AML-193 (cell line): Measurements from ENCODE around the gene VPS51.

Experiments
- DNase-seq, 2 experiments: peaks; one replicate each; lab custom pipeline; 2025; lab: John Stamatoyannopoulos, UW

The VPS51 gene

DNA sequence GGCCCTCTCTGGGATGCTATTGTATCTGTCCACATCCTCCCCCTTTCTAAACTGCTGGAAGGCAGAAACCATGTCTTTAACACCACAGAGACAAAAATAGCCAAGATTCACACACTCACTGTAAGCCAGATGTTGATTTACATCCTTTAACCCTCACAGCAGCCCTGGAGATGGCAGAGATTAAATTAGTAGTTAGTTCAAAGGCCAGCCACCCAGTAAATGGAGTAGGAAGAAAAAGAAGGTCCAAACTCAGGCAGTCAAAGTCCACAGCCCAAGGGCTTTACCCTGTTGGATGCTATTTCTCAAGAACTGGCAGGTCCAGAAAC lies 23.6 kb downstream of the VPS51 start:
- DNase-seq = no peak

DNA sequence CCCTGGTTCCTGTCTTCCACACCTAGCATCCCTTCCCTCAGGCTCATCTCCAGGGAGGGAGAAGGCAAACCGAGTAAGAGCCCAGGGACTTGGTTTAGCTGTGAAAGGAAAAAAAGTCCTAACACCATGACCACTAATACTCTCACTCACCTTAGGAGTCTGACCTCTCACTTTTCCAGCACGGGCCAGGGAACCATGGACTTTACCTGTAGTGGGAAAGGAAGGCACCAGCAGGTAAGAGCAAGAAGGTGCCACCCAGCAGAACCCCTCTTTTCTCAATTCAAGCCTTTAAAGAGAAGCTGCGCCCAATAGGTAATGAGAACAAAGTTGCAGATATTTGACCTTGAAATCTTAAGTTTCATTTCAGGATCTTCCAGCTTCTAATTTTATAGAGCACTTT lies 24.8 kb downstream of the VPS51 start:
- DNase-seq = no peak

DNA sequence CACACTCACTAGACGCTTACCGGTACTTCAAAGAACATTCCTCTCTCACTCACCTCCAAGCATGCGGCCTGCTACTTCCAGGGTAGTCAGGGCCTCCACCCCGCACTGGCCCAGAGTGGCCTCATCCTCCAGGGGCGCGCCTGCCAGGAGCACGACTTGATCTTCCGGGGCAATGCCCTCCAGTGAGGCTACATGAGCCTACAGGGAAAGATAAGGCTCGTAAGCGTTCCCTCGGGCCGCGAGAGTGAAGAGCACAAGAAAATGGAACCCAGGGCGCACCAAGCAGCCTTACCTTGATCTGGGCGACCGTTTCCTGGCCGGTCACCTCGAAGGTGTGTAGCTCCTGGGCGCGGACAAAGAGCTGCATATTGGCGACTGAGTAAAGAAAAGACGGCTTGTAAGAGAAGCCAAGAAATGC lies 25.4 kb downstream of the VPS51 start:
- peak in 1 of 2 experiments; percentile 6 for DNase-seq

DNA sequence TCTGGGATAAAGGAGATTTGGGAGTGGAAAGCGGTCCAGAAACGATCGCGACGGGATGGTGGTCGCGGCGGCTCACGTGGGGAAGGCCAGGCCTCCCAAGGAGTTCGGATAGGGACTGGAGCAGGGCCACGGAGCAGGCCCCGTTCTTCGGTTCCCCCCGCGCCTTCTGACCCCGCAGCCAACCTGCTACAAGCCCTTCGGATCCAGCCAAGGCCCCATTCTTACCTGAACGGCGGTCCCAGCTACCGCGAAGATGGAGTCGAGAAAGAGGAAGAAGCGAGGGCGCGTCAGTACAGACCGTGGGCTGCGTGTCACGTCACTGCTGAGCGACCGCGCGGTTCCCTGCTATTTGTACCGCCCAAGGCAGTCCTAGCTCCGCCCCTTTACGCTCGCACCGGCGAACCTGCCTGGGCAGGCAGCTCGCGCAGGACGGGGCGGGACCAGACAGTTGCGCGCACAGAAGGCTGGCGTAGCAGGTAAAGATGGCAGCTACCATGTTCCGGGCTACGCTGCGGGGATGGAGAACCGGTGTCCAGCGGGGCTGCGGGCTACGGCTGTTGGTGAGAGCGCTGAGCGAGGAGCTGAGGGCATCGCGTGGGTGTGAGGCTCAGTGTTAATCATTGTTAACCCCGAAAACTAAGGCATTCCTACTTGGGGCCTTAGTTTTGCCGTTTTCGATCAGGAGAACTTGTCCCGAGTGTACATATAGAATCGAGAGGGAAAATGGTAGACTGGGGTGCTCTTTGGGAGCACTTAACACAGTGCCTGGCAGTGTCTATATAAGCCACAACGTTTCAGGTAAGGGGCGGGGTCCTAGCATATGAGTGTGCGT lies 26.1 kb downstream of the VPS51 start, which contains the start of the genes FAU and MRPL49:
TSS of gene FAU (minus strand) at position 270 of the 832 bp plus-strand sequence. CDS start 321 bp downstream, outside the sequence.
TSS of gene MRPL49 (plus strand) at position 457 of the 832 bp plus-strand sequence. CDS start at position 483, 26 bp downstream.
- peak; percentile 97 to 98 for DNase-seq

DNA sequence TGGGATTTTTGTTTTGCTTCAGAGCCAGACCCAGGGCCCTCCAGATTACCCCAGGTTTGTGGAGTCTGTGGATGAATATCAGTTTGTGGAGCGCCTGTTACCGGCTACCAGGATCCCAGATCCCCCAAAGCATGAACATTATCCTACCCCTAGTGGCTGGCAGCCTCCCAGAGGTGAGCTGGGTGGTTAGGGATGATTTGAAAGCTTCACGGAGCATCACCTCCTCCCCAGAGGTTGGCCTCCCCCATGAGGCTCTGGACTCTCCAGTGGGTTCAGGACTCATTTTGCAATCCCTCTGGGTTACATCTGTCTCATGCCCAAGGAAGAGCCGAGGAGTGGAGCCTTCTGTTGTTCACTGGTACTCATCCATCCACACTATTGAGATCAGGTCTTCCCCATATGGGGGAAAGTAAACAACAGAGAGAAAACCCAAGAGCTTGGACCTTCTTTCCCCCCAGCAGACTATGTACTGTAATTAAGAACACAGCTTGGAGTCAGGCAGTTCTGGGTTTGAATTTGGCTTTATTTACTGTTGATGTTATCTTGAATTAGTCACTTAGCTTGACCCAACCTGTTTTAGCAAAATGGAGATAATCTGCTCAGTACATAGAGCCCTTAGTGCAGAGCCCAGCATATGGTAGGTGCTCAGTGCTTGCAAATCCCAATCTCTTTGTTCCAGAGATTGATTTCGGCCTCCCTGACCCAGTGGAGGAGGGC lies 28.6 kb downstream of the VPS51 start:
- no peak for DNase-seq

DNA sequence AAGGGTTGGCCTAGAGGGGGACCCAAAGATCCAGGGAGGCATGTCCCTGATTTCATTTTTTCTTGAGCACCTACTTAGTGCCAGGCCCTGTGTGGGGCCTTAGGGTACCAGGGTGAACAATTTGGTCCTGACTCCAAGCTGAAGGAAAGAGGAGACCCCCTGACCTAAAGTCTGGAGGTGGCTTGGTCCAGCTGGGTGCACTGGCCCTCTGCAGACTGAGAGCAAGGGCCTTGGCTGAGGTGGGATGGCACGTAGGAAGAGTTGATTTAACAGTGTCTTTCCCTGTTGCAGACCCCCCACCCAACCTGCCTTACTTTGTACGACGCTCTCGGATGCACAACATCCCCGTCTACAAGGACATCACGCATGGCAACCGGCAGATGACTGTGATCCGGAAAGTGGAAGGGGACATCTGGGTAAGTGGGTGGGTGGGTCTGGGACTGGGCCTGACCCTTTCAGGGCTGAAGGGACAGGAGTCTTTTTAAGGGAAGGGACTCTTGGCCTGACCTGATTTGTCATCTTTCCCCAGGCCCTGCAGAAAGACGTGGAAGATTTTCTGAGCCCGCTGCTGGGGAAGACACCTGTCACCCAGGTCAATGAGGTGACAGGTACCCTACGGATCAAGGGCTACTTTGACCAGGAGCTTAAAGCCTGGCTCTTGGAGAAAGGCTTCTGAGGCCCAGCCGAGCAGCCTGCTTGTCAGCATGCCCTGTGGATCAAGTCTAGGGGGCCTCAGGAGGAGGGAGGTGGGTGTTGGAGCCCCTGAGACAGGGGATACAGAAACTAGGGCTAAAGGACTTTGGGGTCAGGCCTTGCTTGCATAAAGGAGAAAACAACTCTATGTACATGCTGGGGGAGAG lies 29.4 kb downstream of the VPS51 start:
- DNase-seq = no peak

DNA sequence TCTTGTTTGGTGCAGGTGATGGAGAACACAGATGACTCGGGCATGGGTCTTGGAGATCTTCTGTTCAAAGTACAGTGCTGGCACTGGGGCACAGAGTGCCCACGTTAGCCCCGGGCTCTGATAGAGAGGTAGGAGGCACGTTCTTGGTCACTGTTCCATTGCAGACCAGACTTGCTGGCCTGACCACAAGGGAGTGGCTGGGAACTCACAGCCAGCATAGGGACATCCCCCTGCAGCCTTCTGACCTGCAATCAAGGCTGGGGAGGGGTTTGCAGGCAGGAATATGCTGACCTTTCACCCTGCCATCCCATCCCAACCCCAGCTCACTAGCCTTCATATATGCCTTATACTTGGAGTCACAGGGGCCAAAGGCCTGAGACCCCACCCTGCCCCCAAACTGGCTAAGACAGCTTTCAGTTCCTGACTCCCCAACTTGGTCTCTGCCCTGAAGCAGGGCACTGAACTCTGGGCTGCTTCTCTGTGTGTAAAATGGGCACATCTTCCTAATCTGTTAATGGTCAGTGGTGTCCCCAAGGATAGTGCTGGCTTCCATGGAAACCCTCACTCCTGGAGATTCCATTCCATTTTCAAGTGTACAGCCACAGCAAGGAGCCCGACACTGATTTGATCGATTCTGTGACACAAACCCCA lies 30.7 kb downstream of the VPS51 start:
- DNase-seq = no peak

DNA sequence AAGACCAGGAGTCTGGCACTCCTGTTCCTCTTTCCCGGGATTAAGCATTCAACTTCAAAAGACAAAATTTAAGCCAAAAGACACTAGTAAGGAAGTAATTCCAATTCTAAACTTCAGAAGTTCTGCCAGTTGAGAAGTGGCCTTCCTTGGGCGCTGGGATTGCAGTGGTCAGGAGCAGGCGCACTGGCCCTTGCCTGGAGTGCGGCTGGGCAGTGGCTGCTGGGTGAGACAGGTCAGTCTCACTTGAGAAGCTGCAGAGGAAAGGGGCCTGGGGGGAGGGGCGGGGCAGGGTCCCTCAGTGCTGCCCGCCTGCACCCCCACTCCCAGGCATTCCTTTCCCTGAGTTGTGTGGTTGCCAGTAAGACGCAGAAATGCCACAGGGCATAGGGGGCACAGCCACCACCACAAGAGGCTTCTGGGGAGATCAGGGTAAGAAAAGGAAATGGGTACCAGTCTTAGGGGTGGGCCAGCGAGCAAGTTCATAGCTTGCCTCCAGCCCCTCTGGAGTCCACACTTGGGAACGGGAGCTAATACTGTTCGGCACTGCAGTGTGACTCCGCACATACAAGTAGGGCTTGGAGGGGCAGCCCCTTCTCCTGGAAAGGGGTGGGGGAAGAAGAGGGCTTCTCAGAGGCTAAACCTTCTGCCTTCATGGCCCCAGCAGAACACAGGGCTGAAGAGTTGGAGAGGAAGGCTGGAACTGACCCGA lies 31.6 kb downstream of the VPS51 start:
- no peak for DNase-seq

DNA sequence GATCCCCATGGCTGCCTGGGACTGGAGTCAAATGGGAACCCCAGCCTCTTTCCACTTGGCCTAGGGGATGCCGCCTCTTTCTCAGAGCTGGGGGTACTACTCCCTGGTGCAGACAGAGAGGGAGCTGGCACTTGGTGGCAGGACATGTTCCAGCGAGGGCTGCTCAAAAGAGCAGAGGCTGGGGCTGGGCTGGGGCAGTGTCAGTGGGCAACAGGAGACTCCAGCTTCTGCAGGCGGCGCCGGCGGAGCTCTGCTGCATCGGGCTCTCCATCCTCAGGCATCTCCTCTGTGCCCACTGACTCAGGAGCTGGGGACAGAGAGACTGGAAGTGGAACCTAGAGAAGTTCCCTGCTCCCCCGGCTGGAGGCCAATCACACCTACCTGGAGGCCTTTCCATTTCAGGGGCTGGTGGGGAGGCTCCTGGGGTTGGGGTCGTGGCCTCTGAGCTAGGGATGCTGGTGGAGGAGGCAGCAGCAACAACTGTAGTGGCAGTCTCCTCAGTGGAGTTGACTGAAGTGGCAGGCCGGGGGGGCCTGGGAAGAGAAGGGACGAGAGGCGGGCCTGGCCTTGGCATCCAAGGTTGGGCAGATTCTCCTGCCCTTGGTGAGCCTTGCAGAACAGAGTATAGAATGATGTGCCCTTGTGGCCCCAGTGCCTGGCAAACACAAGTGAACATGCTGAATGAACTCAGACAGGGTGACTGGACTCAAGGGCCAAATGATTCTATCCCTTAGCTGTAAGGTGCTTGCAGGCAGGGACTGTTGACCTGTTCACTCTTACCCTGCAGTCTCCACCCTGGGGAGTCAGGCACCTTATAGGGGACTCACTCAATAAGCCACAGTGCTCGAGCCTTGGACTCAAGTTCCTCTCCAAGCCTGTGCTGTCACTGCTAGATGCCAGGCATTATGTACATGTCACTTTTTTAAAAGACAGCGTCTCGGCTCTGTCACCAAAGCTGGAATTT lies 32.5 kb downstream of the VPS51 start:
- no peak for DNase-seq

DNA sequence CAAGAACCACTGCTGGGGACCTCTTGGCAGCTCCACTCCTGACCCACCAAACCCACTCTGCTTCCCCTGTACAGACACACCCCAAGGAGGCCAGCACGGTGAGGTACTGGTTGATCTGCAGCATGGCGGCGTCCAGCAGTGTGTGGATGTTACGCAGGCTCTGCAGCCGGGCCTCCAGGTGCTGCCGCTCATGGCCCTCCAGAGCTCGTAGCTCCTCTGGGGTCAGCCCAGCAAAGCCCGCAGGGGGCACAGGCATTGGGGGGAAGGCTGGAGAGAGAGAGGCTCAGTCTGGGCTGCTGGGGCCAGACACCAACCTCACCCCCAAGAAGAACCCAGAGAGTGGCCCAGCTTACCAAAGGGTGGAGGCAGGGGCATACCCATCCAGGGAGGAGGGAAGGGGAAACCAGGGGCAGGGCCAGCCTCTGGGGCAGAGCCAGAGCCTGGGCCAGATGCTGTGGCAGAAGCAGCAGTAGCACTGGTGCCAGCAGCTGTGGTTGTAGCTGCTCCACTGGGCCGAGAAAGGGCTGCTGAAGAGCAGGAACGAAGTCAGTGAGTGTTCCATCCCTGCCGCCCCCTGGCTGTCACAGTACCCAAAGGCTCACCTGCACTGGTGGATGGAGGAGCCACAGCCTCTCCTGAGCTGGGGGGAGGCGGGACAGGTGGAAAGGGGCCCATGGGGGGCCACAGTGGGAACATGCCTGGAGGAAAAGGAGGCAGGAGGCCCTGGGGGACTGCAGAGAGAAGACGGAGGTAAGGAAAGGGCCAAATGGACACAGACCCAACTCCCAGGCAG lies 33.8 kb downstream of the VPS51 start:
- no peak for DNase-seq

DNA sequence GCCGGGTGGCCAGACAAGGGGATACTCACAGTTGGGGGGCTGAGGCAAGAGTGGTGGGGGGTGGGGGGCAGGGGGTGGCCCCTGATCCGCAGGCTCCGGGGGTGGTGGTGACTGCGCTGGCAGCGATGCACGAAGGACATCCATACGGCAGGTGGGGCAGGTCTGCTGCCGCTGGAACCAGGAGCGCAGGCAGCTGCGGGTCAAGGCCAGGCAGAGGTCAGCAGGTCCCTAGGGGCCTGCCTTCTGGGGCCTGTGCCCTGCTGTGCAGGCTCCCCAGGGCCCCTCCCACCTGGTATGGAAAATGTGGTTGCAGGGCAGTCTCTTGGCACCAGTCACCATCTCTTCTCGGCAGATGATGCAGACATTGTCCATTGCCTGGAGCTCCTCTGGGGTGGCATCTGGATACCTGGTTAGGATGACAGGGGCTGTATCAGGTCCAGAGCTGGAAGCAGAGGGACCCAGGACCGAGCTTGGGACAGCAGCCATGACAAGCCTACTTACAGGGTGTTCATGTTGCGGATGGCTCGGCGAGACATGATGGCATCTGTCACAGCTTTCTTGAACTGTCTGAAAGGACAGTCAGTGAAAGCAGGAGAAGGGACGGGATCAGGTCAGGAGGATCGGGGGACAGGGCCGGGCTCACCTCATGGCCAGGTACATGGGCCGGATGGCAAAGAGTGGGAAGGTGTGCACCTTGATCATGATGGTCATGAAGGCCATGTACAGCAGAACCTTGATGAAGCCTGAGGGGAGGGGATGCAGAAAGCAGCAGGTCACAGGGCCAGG lies 34.8 kb downstream of the VPS51 start:
- DNase-seq = no peak

DNA sequence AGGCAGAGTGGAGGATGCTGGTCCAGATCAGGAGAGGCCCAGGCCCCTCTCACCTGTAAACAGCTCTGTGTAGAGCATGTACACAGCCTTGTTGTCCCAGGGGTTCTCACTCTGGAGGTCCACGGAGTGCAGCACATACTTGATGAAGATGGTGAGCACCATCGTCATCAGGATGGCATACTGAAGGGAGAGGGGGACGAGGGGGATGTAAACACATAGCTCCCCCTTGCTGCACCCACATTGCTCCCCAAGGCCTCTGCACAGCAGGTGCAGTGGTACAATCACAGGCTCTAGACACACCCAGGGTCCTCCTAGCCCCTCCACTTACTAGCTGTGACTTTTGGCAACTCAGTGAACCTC lies 35.4 kb downstream of the VPS51 start:
- no peak for DNase-seq

DNA sequence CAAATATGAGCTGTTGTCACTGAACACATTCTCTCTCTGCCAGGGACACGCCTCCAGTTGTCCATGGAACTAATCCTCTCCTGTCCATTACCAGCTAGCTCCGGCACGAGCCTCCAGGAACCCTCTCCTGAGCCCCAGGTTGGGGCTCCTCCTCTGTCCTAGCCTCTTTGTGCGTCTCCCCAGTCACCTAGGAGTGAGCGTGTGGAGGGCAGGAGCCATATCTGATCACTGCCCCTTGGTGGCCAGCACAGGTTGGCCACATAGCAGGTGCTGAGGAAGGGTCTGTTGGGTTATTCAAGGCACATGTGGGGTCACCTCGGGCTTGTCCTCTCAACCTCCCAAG lies 35.9 kb downstream of the VPS51 start:
- DNase-seq = no peak

DNA sequence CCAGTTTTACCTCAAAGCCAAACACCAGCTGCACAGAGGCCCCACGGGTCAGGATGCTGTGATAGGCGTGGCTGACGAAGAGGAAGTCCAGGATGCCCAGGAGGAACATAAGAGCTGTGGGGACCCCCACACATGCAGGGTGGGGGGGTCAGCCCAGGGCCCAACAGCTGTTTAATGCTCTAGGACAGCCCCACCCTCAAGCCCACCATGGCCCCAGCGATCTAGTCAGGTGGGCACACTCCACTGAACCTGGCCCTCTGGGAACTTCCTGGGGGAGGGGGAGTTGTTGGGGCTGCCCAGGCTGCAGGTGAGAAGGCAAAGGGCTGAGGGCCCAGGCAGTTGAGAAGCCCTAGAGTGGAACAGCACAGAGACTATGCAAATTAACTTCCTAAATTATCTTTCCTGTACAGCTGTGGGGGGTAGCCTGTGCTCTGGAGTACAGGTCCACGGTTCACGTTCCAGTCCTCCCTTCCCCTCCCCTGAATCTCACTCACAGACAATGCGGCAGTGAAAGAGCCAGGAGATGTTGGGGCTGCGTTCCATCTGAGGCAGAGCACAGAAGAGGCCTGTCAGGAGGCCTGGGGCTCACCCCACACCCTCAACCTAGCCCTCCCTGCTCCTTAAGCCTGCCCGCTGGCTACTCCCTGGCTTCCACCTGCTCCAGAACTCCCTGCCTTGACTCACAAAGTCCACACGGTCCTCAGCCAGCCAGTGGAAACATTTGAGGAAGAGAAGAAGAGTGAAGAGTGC lies 36.4 kb downstream of the VPS51 start:
- no peak for DNase-seq

DNA sequence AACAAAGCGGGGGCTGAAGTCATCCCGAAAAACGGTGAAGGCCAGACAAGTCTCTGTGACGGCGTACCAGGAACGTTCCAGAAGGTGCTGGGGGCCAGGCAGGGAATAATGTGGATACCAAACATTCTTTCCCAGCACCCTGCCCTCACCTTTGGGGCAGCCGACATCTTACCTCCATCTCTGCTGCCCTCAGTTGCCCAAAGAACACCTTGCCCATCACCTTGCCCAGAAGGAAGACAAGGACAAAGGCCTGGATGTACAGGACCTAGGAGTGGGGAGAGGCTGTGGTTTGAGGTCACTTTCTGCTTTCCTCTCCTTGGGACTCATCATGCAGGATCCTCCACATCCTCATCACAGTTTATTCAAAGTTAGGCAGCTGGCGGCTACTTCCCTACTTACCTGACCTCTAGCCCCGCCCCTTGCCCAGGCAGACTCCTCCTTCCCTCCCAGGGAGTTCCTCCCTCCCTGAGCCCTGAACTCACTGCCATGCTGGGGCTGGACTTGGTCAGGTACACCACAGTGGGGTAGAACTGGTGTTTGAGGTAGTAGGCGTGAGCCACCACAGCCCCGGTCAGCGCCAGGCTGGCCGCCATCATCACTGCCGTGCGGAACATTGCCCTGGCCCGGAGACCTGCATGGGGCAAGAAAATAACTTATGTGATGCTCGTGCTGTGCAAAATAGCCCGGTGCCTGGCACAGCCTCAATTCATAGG lies 37.1 kb downstream of the VPS51 start:
- peak; percentile 8 to 10 for DNase-seq

DNA sequence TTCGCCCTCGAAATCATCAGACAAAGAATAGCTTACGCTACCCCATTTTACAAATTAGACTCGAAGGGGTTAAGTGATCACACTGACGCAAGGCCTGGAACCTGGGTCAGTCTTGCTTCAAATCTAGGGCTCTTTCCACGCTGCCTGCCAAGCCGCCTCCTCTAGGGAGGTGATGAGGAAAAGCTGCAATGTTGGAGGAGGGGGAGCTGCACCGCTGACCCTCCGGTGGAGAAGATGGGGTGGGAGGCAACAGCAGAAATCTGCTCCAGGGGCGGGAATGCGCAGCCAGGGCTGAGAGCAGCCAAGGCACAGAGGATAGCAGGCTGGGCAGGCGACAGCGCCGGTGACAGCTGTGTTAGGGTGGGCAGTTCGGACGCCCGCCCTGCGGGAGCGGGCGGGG lies 37.7 kb downstream of the VPS51 start:
- DNase-seq = no peak
